GM10847 (cell line): ENCODE results near the gene MALAT1.

Experiments
- POLR2A ChIP-seq: IDR thresholded peaks from 2 replicates; pipeline ENCODE4 v1.6.1; 2011; ENCODE audit not compliant: insufficient read length; ENCODE audit errors: extremely low read depth

MALAT1 gene

DNA sequence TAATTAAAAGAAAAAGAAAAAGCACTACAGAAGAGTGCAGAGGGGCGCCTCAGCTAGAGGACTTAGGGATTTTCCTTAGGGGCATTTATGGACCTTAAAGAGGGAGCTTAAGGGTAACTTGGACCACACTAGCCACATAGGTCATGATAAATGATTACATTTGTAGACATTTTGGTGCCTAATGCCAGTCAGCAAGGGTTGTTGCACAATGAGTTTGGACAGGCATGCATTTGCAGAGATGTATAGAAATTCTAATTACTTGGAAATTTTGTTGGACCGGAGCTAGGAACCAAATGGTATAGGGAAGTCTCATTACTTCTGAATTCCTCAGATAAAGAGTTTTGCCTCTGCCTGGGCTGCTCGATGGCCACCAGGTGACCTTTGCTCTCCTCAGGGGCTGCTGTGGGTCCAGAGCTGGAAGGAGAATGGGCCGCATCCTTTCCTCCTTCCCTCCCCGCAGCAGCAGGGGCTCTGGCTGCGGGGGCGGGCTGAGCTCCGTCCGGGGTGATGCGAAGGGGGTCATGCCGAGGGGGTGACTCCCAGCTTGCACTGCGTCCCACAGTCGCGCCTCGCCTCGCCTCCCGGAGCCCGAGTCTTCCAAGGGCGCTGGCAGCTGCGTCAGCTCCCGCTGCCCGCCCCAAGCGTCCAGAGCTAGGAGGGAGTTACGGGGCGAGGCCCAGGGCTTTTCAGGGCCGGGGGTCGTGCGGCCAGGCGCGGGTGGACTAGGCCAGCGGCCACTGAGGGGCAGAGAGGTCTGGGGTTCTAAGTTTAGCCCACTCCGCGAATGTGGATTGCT, 20.3 kb upstream of the MALAT1 start:
- TF ChIP-seq POLR2A = no peak

DNA sequence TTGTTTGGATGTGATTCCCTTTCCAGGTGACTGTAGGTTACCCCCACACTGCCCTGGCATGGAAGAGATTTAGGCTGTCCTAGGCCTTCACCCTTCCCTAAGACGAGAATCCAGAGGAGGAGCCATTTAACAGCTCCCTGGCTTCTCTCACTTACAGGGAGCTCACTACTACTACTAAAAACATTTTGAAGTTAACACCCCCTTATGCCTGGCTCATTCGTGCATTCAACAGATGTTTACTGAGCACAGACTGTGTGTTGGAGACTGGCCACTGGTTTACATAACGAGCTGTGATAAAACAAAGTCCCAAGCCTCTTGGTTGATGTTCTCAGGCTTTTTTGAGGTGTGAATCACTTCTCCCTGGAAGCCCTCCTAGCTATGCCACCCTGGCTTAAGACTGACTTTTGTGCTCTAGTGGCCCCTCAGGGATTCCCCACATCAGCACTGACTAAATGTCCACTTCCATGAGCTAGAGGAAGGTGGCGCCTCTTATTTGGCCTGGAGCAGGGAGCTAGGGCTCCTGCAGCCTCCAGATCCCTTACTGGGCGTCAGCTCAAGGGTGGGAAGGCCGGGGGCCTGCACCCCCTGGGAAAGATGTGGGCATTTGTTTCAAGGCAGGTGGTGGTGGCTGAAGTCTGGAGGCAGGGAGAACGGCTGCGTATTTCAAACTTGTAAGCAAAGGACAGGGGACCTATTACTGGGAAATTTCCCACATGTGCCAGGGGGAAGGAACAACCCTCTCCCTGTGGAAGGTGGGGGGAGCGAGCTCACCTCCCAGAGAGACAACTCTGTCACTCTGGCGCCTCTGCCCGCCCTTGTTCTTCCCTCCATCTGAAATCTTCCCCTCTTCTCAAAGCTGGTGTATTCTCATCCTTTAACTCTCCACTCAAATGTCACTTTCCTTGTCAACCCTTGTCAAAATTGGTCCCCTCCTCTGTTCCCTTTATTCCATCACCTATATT, 19.4 kb upstream of the MALAT1 start:
- no peak for TF ChIP-seq POLR2A

DNA sequence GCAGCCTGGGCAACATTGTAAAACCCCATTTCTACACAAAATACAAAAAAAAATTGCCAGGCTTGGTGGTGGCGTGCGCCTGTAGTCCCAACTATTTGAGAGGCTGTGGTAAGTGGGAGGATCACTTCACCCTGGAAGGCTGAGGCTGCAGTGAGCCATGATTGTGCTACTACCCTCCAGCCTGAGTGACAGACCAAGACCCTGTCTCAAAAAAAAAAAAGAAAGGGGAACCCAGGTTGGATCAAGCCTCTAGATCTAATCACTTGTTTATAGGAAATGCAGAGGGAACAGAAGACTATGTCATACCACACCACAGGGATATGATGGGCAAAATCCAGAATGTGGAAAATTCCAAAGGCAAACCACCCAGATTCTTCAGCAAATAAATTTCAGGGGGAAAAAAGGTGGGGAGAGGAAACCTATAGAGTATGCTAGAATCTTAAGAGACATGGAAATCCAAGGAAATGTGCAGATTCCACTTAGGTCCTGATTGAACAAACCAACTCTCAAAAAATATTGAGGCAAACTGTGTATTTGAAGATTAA, 16.5 kb upstream of the MALAT1 start:
- no peak for TF ChIP-seq POLR2A

DNA sequence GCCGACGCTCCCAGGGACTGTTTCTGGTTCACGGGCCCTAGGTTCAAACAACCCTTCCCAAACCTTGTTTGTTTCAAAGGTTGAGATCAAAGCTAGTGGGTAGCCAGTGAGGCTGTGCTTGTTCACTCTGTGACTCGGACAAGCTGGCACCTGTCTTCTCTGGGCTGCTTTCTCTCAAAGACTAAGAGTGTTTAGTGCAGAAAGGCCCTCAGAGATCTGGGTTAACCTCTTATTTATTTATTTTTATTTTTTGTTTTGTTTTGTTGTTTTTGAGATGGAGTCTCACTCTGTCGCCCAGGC, 13.0 kb upstream of the MALAT1 start:
- no peak for TF ChIP-seq POLR2A

DNA sequence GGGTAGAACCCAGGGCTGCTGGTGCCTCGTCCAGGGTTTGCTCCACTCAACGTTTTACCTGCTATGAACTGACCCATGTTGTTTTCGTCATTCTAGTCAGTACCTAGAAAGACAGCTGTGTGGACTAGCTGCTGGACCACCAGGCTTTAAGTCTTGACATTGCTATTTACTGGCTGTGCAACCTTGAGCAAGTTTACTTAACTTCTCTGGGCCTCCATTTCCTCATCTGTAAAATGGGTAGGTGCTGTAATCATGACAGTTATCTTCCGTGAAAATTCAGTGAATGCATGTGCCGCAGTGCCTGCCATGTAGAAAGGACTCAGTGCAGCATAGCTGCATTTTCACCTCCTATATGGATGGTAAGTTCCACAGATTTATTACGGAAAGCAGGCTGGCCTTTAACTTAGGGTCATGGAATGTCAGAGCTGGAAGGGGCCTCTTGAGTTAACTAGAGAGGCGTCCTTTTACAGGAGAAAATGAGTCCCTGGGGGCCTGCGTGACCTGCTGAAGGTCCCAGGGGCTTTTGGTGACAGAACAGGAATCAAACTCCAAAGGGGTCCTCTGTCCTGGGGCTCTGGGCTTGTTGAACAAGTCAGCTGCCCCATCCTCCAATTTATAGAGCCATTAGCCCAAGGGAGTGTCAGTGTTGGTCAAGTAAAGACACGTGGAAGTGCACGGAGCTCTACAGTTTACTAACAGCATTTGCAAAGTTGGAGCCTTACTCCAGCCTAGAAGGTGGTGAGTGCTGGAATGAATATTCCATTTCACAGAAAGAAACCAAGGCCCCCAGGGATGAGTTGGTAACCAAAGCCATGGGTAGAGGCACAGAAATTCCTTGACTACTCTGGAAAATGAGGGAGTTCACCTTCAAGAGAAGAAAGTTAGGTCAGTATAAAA, 12.0 kb upstream of the MALAT1 start:
- no peak for TF ChIP-seq POLR2A

DNA sequence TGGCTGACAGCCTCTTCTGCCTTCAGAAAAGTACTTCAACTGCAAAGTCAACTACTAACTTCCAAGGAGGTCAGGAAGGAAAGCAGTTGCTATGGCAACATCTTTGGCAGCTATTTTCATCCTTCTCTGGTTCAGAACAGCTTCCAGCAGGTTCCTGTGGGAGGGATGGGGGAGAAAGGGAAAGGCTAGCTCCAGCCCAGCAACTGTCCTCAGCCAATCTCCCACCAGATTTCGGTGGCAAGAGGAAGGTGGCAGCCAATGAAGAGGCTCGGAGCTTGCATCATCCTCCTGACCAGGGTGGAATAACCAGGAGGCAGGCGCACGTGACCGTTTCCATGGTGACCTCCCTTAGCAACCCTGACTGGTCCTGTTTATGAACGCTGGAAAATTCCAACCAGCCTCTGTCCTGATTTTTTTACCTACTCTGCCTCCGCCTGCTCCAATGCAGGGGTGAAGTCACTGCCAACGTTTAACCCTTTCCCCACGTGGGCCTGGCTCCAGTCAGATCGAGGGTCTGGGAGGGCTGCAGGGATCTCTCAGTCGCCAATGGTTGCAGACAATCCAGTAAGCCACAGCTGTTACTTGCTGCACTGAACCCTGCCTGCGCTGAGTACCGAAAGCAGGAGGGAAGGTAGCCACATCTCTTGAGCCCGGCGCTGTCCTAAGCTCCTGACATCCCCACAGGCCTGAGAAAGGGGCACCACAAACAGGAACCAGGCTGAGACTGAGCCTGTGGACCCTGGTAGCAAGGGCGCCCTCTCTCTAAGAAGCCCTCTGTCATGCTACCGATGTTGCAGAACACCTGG, 11.2 kb upstream of the MALAT1 start:
- TF ChIP-seq POLR2A = no peak

DNA sequence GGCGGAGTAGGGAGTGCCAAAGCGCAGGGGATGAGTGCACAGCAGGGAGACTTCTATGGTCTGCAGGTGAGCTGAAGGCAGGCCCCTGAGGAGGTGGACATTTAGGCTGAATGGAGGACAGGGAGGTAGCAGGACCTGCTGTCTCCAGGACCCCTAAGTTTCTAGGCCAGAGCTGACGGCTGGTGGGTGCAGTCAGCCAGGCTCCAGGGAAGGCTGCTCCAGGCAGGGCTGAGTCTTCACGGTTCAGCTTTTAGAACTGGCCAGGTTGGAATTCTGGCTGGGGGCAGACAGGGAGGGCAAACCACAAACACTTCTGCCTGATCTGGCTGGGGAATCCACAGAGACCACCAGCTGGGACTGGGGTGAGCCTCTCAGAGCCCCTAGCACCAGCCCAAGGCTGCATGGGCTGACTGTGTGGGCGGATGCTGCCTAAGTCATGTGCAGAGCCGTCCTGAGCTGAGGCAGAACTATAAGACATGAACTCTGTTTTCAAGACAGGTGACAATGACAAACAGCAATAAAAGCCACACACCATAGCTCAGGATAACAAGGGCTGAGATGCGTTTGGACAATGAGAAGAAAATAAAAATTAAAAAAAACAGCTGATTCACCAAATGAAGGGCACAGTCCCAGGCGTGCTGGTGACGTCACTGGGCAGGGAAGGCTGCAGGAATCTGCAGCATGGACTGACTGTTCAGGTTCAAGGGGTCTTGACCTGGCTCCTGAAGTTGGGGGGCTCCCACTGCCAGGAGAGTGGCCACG, 10.4 kb upstream of the MALAT1 start:
- no peak for TF ChIP-seq POLR2A

DNA sequence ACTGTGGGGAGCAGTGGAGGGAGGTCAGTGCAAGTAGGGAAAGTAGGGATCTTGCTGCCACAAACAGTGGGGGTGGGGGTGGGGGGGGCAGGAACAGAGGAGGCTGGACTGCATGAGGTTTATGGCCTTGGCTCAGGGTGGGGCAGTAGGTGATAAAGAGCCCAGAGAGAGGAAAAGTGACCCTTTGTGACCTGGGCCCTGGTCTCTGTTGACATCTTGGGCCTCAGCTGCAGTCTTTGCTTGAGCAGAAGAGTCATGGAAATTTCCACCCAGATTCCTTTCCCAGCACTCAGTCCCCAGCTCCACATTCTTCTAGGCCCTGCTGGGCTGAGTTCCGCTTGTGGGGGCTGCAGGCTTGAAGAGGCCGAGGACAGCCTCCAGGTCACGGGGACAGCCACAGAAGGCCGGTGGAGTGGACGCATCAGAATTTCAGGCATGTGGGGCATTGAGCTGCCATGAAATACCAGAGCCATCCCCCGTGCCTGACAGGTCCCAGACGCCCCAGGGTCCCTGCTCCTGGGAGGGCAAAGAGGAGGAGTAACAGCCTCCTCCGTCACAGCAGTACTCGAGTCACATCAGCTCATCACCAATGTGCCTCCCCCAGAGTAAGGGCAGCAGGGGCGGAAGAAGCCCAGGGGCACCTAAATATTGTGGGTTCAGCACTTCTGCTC, 9.7 kb upstream of the MALAT1 start:
- TF ChIP-seq POLR2A = no peak

DNA sequence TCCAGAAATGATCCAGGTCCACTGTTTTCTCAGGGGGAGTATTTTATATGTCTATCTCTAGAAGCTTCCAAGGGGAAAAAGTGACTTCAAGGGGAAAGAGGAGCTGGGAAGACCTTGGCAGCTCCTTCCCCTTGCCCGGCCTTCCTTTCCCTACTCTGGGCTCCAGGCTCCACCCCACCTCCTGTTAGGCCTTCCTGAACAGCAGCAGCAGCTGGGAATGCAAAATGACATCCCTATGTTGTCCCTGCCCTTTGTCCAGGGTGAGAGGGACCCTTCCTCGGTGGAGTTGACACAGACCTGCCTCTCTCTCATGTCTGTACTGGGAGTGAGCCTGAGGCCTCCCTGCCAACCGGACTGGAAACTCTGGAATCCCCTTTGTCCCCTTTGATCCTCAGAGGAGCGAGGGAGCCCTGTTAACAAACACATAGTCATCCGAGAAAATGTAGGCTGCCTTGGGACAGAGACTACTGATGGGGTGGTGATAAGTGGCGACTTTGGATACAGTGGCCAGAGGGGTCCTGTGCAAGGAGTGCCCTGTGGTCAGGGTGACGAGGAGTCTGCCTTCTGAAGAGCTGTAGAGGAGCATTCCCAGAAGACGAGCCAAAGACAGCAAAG, 9.0 kb upstream of the MALAT1 start:
- no peak for TF ChIP-seq POLR2A

DNA sequence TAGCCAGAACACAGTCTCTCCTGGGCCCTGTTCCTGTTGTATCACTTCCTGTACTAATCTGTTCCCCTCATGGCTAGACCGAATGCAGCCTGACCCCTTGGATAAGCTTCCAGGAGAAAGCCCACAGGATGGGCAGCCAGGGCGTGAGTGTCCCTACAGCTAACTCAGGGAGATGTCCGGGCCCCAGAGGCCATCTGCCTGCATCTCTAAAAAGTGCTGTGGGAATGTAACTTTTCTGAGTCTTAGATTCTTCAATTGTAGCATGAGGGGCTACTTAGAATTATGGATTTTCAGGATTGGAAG, 7.7 kb upstream of the MALAT1 start:
- TF ChIP-seq POLR2A = no peak

DNA sequence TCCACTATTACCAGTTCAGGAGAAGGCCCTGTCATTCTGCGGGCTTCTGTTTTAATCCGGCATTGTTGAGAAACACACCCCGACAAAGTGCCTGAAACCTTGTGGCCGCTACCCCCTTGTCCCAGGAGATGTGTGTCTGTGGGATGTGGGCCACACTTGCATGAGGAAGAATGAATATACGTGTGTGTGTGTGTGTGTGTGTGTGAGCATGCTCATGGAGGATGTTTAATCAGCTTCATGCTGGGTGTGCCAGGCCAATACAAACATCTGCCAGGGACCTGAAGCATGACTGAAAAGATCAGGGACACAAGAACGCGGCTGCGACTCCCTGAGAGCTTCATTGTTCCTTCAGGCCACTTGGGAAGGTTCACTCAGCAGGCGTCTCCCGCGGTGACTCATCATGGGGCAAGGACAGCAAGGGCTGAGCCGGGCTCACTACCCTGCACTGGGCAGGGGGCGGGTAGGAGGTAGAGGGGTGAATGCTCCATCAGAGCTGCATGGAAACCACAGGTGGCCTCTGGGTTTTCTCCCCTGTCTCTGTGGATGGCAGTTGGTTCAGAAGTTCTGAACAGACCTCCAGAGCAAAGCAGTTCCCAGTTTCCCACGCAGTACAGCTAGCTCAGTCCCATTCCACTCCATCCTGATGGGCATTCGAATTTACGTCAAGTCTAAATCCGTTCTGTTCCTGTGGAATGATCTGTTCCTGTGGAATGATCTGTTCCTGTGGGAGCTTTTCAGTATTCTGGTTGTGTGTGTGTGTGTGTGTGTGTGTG, 7.0 kb upstream of the MALAT1 start:
- peak; percentile 26 for TF ChIP-seq POLR2A

DNA sequence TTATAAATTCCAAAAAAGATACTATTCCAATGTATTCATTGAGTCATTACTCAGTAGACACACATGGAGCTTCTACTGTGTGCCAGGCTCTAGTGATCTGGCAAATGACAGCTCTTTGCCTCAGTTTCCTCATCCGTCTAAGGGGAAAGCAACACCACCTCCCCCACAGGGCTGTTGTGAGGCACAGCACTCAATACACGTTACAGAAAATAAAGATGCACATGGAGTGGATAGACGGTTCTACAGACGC, 6.5 kb upstream of the MALAT1 start:
- no peak for TF ChIP-seq POLR2A

DNA sequence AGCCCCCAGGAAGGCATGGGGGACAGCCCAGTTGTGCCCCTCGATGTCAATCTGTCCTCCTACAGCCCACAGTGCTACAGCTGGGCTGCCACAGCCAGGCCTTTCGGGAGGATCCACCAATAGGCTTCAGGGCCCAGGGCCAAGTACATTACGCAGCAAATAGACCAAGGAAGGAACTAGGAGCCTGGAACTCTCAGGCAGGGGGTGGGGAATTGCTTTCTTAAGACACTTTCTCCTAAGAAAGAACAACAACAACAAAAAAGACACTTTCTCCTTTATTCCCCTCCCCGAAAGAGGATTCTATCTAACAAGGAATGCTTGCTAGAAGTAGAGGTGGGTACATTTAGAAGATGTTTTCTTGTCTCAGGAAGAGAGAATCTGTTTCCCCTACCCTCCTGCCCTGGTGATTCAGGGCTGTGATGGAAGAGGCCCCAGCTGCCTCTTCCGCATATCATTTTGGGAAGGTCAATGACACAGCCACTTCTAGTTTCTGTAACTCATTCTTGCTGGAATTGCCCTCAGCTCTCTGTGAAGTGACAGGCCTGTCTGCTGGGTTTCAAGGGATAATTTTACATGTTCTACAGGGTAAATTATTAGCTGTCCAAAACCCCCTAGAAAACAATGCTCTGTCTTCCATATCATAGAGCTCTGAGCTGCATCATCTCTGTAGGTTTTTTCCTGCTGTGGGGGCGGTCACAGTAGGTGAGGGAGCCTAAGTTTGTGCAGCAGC, 6.0 kb upstream of the MALAT1 start:
- TF ChIP-seq POLR2A = peak; percentile 10
